Tibial nerve (tissue), 4 donors: Measurements from ENCODE around the gene DPF1. TPM values are rescaled to one million over a fixed set of nuclear protein-coding genes. Genes with fewer than 3 reads are reported as not detected.

Experiments
- DNase-seq, 2 donors: peaks; one replicate each; pipeline ENCODE4 v3.0.0-alpha.2; 2019; ENCODE audit warnings: low spot score in 2 of 2
- H3K27ac ChIP-seq, 4 donors: fragments of 200-600 bp; sonication (generic) in 3 of 4; one replicate each; pipeline ENCODE4 v1.5.1; 2017 to 2019; ENCODE audit warnings: mild to moderate bottlenecking in 1 of 4
- H3K27me3 ChIP-seq, 2 donors: fragments of 200-600 bp; sonication (generic) in 1 of 2; one replicate each; pipeline versions ENCODE4 v1.5.1 to v1.6.0; 2017 to 2019
- H3K36me3 ChIP-seq, 3 donors: fragments of 200-600 bp; sonication (generic); one replicate each; pipeline ENCODE4 v1.5.1; 2018 to 2019
- H3K4me1 ChIP-seq, 4 donors: fragments of 200-600 bp; sonication (generic) in 3 of 4; one replicate each; pipeline ENCODE4 v1.5.1; 2017 to 2019
- H3K4me3 ChIP-seq, 4 donors: fragments of 200-600 bp; sonication (generic) in 3 of 4; one replicate each; pipeline ENCODE4 v1.5.1; 2017 to 2019; ENCODE audit warnings: mild to moderate bottlenecking in 1 of 4, moderate library complexity in 1 of 4
- H3K9me3 ChIP-seq, 4 donors: fragments of 200-600 bp; sonication (generic) in 3 of 4; one replicate each; pipeline ENCODE4 v1.5.1; 2017 to 2019
- CTCF ChIP-seq, 5 experiments: fragments of 200-600 bp in 3 of 5; fragments of 450-650 bp in 2 of 5; sonication (generic) in 3 of 5; IDR thresholded peaks; one replicate each; pipeline ENCODE4 v1.5.1; 2016 to 2019; ENCODE audit warnings: antibody characterized with exemption in 5 of 5, mild to moderate bottlenecking in 3 of 5, moderate library complexity in 2 of 5
- EP300 ChIP-seq, 2 donors: sonication (generic); formaldehyde crosslinking; IDR thresholded peaks; one replicate each; pipeline ENCODE4 v1.6.1; 2017; ENCODE audit warnings: antibody characterized with exemption in 2 of 2, mild to moderate bottlenecking in 1 of 2
- POLR2A ChIP-seq, 2 donors: fragments of 450-650 bp; IDR thresholded peaks; one replicate each; pipeline ENCODE4 v1.6.1; 2017; ENCODE audit warnings: antibody characterized with exemption in 2 of 2, mild to moderate bottlenecking in 2 of 2, moderate library complexity in 2 of 2
- WGBS, 2 donors: methylation state at CpG; one replicate each; pipeline ENCODE4 v1.1.5; 2018; 5-methylcytosine and 5-hydroxymethylcytosine counted together
- total RNA-seq, 4 donors: library from RNA; depleted of rRNA; stranded (reverse); fragments of >200 nt; gene quantifications; one replicate each; pipeline ENCODE4 v1.1.0, GENCODE V29; 2016

DPF1 gene
- total RNA-seq, 4 donors from 2014 or later: not detected

- H3K4me1 ChIP-seq: peaks cover 0 to 43% (median 22%) of the 10 kb centered on the region in 4 donors
- H3K27me3 ChIP-seq: peaks cover 0 to 23% of the 10 kb centered on the region in 2 donors
- peak overlapping the region; percentile 56 to 90 (median 80) for H3K27ac ChIP-seq
- peak in 1 of 2 donors; percentile 24 for TF ChIP-seq EP300 (IDR thresholded peaks at IDR 0.05)
- TF ChIP-seq POLR2A (IDR thresholded peaks at IDR 0.05): no peak
- DNase-seq: no peak
- no peaks in the 10 kb centered on the region for H3K9me3 ChIP-seq
- H3K4me3 ChIP-seq: peak overlapping the region in 2 of 4 donors; percentile 27 to 35
- 33 to 35% methylated on average over 19 to 21 of the region's 21 CpGs for WGBS, 2 donors
- no peaks in the 10 kb centered on the region for H3K36me3 ChIP-seq
Measured at GRCh38 chr19:38252941-38253691, 29.1 kb upstream of the DPF1 start.

GRCh38 chr19:38252385-38252784, 28.4 kb upstream of the DPF1 start:
- no peak for DNase-seq
- H3K36me3 ChIP-seq: no peaks in the 10 kb centered on the region
- H3K9me3 ChIP-seq: no peaks in the 10 kb centered on the region
- TF ChIP-seq CTCF (IDR thresholded peaks at IDR 0.05) (no peak), EP300 (IDR thresholded peaks at IDR 0.05) (no peak), POLR2A (IDR thresholded peaks at IDR 0.05) (no peak)
- peaks cover 0 to 49% (median 25%) of the 10 kb centered on the region in 4 donors for H3K4me1 ChIP-seq
- H3K27me3 ChIP-seq: peaks cover 0 to 21% of the 10 kb centered on the region in 2 donors
- WGBS, 2 donors: 76 to 82% methylated on average over 5 of the region's 5 CpGs
- peak overlapping the region; percentile 56 to 90 (median 80) for H3K27ac ChIP-seq
- peak overlapping the region in 2 of 4 donors; percentile 2 to 35 for H3K4me3 ChIP-seq

GRCh38 chr19:38251564-38252051, 27.6 kb upstream of the DPF1 start:
- Histone ChIP-seq H3K9me3 (no peaks in the 10 kb centered on the region), H3K27ac (peak overlapping the region; percentile 56 to 90 (median 80)), H3K4me1 (peaks cover 0 to 52% (median 27%) of the 10 kb centered on the region in 4 donors), H3K27me3 (peaks cover 0 to 14% of the 10 kb centered on the region in 2 donors), H3K36me3 (no peaks in the 10 kb centered on the region), H3K4me3 (peak overlapping the region in 3 of 4 donors; percentile 2 to 35 (median 15))
- peak in 1 of 2 donors; percentile 48 for DNase-seq
- TF ChIP-seq POLR2A (IDR thresholded peaks at IDR 0.05) (peak in 1 of 2 donors; percentile 26), CTCF (IDR thresholded peaks at IDR 0.05) (no peak), EP300 (IDR thresholded peaks at IDR 0.05) (peak in 1 of 2 donors; percentile 72)
- 6 to 12% methylated on average over 10 of the region's 10 CpGs for WGBS, 2 donors

DNA sequence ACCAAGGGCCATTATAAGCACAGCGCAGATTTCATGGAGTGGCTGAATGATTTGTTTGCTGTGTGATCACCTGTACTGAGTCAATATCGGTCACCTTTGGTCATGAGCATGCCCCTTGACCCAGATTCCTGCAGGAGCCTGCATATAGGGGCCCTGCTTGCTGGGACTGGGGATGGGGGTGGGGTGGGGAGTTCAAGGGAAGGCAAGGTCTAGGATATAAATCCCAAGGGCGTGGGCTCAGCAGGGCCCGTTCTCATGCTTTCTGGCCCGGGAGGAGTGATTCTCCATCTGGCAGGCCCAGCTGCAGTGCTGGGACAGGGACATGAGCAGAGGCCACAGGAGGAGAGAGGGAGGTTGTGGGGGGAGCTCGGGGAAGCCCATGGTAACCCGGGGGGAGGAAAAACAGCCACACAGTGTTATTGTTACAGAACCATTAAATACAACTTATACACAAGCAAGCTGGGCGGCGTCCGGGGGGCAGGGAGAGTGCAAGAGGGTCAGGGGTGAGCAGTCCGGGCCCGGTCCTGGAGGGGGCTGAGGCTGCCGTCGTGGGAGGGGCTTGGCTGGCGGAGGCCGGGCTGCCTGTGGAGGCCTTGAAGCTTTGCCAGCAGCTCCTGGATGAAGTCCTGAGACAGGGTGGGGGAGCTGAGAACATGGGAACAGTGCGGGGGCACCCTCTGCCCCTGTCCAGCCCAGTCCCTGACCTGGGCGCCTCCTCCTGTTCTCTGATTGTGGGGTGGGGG, 27.0 kb upstream of the DPF1 start:
- peaks cover 0 to 52% (median 27%) of the 10 kb centered on the region in 4 donors for H3K4me1 ChIP-seq
- peak overlapping the region; percentile 56 to 90 (median 80) for H3K27ac ChIP-seq
- H3K27me3 ChIP-seq: peaks cover 0 to 7% of the 10 kb centered on the region in 2 donors
- H3K9me3 ChIP-seq: no peaks in the 10 kb centered on the region
- no peaks in the 10 kb centered on the region for H3K36me3 ChIP-seq
- peak; percentile 44 to 47 for DNase-seq
- WGBS, 2 donors: 25 to 28% methylated on average over 18 of the region's 18 CpGs
- H3K4me3 ChIP-seq: peak overlapping the region in 2 of 4 donors; percentile 15 to 35
- TF ChIP-seq CTCF (IDR thresholded peaks at IDR 0.05) (no peak), POLR2A (IDR thresholded peaks at IDR 0.05) (no peak), EP300 (IDR thresholded peaks at IDR 0.05) (no peak)

GRCh38 chr19:38250428-38250820, 26.4 kb upstream of the DPF1 start:
- peaks cover 0 to 57% (median 27%) of the 10 kb centered on the region in 4 donors for H3K4me1 ChIP-seq
- H3K9me3 ChIP-seq: no peaks in the 10 kb centered on the region
- H3K4me3 ChIP-seq: no peak overlapping the region
- no peaks in the 10 kb centered on the region for H3K36me3 ChIP-seq
- H3K27ac ChIP-seq: peak overlapping the region in 3 of 4 donors; percentile 75 to 90 (median 86)
- DNase-seq: no peak
- peaks cover 0 to 2% of the 10 kb centered on the region in 2 donors for H3K27me3 ChIP-seq
- TF ChIP-seq CTCF (IDR thresholded peaks at IDR 0.05) (no peak), EP300 (IDR thresholded peaks at IDR 0.05) (no peak)
